GM12864 (cell line): Measurements from ENCODE around the gene WTAP.
A peak's percentile ranks its signal among the peaks of the same experiment; 100 is the strongest.

ENCODE experiments used
- DNase-seq: peaks from one replicate; pipeline ENCODE4 v3.0.0-alpha.2; 2011; ENCODE audit warnings: low read depth
- H3K4me3 ChIP-seq: 2 replicates; pipeline ENCODE4 v1.5.1; 2011; ENCODE audit warnings: mild to moderate bottlenecking, low read depth, low read length, control low read depth
- CTCF ChIP-seq: IDR thresholded peaks from 2 replicates; pipeline ENCODE4 v1.5.1; 2011; ENCODE audit warnings: low read depth, mild to moderate bottlenecking, moderate library complexity, low read length, control low read depth, inconsistent platforms; ENCODE audit errors: missing control alignments

WTAP gene

GRCh38 chr6:159726918-159727716, at the start of gene WTAP:
TSS of gene WTAP (plus strand) at chr6:159727506. CDS start at chr6:159736266, 8,760 bp downstream.
- TF ChIP-seq CTCF: no peak
- peak within 1 kb of the TSS; percentile 97 for H3K4me3 ChIP-seq
- DNase-seq: peak; percentile 97

DNA sequence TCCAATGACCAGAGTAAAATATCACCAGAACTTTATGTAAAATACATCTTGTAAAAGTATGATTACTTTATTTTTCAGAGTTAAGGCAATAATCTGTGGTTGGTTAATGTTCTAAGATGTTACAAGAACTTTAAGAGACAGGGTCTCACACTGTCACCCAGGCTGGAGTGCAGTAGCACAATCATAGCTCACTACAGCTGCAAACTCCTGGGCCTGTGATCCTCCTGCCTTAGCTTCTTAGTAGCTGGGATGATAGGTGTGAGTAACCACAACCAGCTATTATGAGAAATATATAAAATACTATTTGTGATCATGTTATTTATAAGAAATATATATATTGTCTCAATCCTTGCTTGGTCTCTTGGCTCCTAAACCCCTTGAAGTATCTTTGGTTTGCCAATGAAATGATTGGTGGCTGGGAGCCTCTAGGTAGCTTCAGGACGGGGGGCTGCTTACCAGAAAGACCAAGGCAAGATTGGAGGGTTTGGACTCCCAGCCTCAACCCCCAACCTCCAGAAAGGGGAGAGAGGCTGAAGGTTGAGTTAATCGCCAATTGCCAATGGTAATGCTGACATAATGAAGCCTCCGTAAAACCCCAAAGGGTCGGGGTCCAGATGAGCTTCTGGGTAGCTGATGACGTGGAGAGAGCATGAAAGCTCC, 49.7 kb upstream of the WTAP start:
- no peak overlapping the region for H3K4me3 ChIP-seq
- TF ChIP-seq CTCF: no peak

DNA sequence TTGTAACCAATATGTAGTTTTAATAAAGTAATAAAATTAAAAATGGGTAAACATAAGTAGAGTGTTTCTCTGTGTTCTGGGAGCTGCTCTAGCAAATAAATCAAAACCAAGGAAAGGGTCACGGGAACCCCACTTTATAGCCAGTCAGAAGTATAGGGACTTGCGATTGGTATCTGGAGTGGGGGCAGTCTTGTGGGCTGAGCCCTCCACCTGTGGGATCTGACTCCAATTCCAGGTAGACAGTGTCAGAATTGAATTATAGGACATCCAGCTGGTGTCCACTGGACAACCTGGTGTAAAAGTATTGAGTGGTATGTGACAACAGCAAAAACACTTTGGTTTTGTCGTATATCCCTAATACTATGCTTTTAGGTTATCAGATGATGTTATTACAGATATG, 48.7 kb upstream of the WTAP start:
- H3K4me3 ChIP-seq: no peak overlapping the region
- no peak for TF ChIP-seq CTCF
- DNase-seq: no peak

More for the DNA sequence above, 49.7 kb upstream of the WTAP start:
- DNase-seq: no peak

GRCh38 chr6:159679091-159680077, 47.9 kb upstream of the WTAP start:
- no peak overlapping the region for H3K4me3 ChIP-seq
- DNase-seq: no peak
- no peak for TF ChIP-seq CTCF

DNA sequence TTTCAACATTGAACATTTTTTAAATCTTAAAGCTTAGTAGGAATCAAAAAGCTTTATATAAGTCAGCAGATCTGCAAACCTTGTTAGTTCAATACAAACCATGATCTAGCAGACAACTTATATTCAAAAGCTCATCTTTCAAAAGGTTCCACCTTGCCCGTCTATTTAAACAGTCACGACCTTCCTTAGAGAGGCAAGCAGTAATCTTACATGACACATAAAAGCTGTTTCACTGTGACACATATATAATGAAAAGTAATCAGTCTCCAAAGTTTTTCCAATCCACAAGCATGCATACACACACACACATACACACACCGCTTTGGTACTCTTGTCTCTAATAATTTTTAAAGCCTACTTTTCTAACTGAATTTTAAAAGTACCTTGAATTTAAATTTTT, 47.2 kb upstream of the WTAP start:
- H3K4me3 ChIP-seq: no peak overlapping the region
- no peak for TF ChIP-seq CTCF
- no peak for DNase-seq

GRCh38 chr6:159681191-159681880, 46.0 kb upstream of the WTAP start:
- H3K4me3 ChIP-seq: no peak overlapping the region
- TF ChIP-seq CTCF: no peak
- no peak for DNase-seq
